Neural crest cell (in vitro differentiated cells): ENCODE data around the gene ATG10. TPM values are rescaled to one million over a fixed set of nuclear protein-coding genes. Genes with fewer than 3 reads are reported as not detected.

Experiments used
- DNase-seq: peaks from one replicate; pipeline ENCODE4 v3.0.0; 2021; ENCODE audit warnings: low read depth, mixed read lengths, low spot score
- H3K27ac Mint-ChIP-seq: one replicate; pipeline ENCODE4 v1.8.0; 2021; ENCODE audit warnings: mild to moderate bottlenecking, mixed read lengths; ENCODE audit not compliant: unreplicated experiment
- H3K27me3 Mint-ChIP-seq: 2 replicates; pipeline ENCODE4 v1.8.0; 2021; ENCODE audit warnings: low read depth, mild to moderate bottlenecking, mixed read lengths
- H3K36me3 Mint-ChIP-seq: 2 replicates; pipeline ENCODE4 v1.8.0; 2021; ENCODE audit warnings: low read depth, mild to moderate bottlenecking, mixed read lengths
- H3K4me1 Mint-ChIP-seq: 2 replicates; pipeline ENCODE4 v1.8.0; 2021; ENCODE audit warnings: mixed read lengths
- H3K4me3 Mint-ChIP-seq: one replicate; pipeline ENCODE4 v1.8.0; 2021; ENCODE audit warnings: mild to moderate bottlenecking, mixed read lengths
- H3K9me3 Mint-ChIP-seq: 2 replicates; pipeline ENCODE4 v1.8.0; 2021; ENCODE audit warnings: mixed read lengths
- CTCF ChIP-seq: fragments of 200-600 bp; sonication (generic); conservative IDR thresholded peaks from 2 replicates; pipeline ENCODE4 v1.5.0; 2021; ENCODE audit warnings: antibody characterized with exemption, mild to moderate bottlenecking
- total RNA-seq: library from RNA; stranded (reverse); gene quantifications from 2 replicates; pipeline ENCODE4 v1.2.1, GENCODE V29; 2021

ATG10 gene
- total RNA-seq, 1 donor from 2014 or later = 5.9 TPM

- Mint-ChIP-seq H3K27me3 (no peaks in the 10 kb centered on the region), H3K27ac (no peak overlapping the region), H3K36me3 (peaks cover 12% of the 10 kb centered on the region), H3K9me3 (peaks cover 13% of the 10 kb centered on the region), H3K4me1 (no peaks in the 10 kb centered on the region), H3K4me3 (no peak overlapping the region)
- DNase-seq = no peak
- no peak for TF ChIP-seq CTCF
Observed at GRCh38 chr5:82246960-82247574, 275.2 kb downstream of the ATG10 start.

DNA sequence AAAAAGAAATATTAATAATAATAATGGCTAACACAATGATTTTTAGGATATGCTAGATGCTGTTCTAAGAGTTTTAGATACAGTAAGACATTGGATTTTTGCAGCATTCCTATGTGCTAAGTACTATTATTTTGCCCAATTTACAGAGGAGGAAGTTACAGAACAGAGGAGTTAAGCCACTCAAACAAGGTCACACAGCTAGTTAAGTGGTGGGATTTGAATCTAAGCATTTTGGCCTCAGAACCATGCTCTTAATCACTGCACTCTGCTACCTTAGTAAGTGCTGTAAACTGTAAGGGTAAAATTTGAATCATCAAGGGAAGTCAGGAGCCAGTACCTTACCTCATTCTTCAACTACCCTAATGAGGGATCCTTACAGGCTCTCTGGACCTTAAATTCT lies 280.9 kb downstream of the ATG10 start:
- Mint-ChIP-seq H3K9me3 (peaks cover 6% of the 10 kb centered on the region), H3K4me3 (no peak overlapping the region), H3K4me1 (no peaks in the 10 kb centered on the region), H3K27ac (no peak overlapping the region), H3K27me3 (no peaks in the 10 kb centered on the region), H3K36me3 (peaks cover 5% of the 10 kb centered on the region)
- TF ChIP-seq CTCF = no peak
- no peak for DNase-seq

DNA sequence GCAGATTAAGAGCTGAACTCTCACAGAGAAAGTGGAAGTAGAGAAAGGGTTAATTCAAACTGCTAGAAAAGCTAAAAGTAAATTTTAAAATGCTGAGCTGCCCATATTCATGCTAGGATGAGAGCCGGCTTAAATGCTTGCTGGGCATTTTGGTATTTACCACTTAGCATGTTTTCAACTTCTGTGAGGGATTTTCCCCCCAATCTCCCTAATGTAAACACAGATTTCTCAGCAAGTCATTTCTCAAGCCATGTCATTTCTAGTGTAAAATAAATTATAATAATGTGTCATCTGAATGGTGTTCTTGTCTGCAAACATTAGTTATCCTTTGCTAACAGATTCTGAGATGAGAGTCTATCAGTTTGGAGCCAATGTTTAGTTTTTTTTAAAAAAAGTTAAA lies 284.0 kb downstream of the ATG10 start:
- Mint-ChIP-seq H3K27me3 (no peaks in the 10 kb centered on the region), H3K9me3 (no peaks in the 10 kb centered on the region), H3K36me3 (no peaks in the 10 kb centered on the region), H3K4me1 (peaks cover 4% of the 10 kb centered on the region), H3K4me3 (no peak overlapping the region), H3K27ac (no peak overlapping the region)
- DNase-seq = no peak
- no peak for TF ChIP-seq CTCF

GRCh38 chr5:82257247-82257646 lies 285.4 kb downstream of the ATG10 start:
- Mint-ChIP-seq H3K4me3 (no peak overlapping the region), H3K27me3 (no peaks in the 10 kb centered on the region), H3K9me3 (no peaks in the 10 kb centered on the region), H3K4me1 (peaks cover 4% of the 10 kb centered on the region), H3K36me3 (no peaks in the 10 kb centered on the region), H3K27ac (no peak overlapping the region)
- DNase-seq = no peak
- no peak for TF ChIP-seq CTCF

- Mint-ChIP-seq H3K9me3 (no peaks in the 10 kb centered on the region), H3K4me1 (peaks cover 4% of the 10 kb centered on the region), H3K36me3 (no peaks in the 10 kb centered on the region), H3K27ac (no peak overlapping the region), H3K4me3 (no peak overlapping the region), H3K27me3 (no peaks in the 10 kb centered on the region)
- no peak for TF ChIP-seq CTCF
- DNase-seq = no peak
Observed at GRCh38 chr5:82257729-82258128, 285.9 kb downstream of the ATG10 start.
